HCT116 (cell line): ENCODE results near the gene SLC13A4. TPM values are rescaled to one million over a fixed set of nuclear protein-coding genes. Genes with fewer than 3 reads are reported as not detected.

Experiments used
- ATAC-seq: fragments of 200-7000 bp; cut with Tn5 transposase; 2 replicates; pipeline ENCODE4 v1.9.1; 2020; ENCODE audit warnings: mild to moderate bottlenecking, moderate library complexity
- BruUV-seq: library from RNA; stranded (reverse); fragments of 400-500 nt; replicated peaks from 2 replicates; lab custom pipeline; 2021; lab: Mats Ljungman, UMichigan
- CTCF ChIA-PET: fragments of 300-600 bp; sonication (Branson Sonifier 250); formaldehyde crosslinking; loops from one replicate; lab custom pipeline; 2021; ENCODE audit warnings: antibody characterized with exemption; lab: Charles Lee
- POLR2A ChIA-PET: fragments of 300-600, 350-600 bp; sonication (Branson Sonifier 250); formaldehyde crosslinking; loops from one replicate; lab custom pipeline; 2021; ENCODE audit warnings: antibody characterized with exemption; lab: Charles Lee
- RAD21 ChIA-PET, 2 experiments: fragments of 300-600 bp; sonication (Branson Sonifier 250); formaldehyde crosslinking; loops; one replicate each; lab custom pipeline; 2023; ENCODE audit warnings: low total read pairs in 2 of 2; ENCODE audit not compliant: uncharacterized antibody in 2 of 2, unreplicated experiment in 2 of 2, low non-redundant PET in 1 of 2; lab: Charles Lee
- DNase-seq: peaks from one replicate; pipeline ENCODE4 v3.0.0-alpha.2; 2010; ENCODE audit warnings: low read depth, low spot score
- H2AFZ ChIP-seq: fragments of 200-600 bp; shearing (Covaris generic), sonication (generic); 2 replicates; pipeline ENCODE4 v1.6.1; 2017; ENCODE audit warnings: low read depth, mixed run types, mixed read lengths, antibody characterized with exemption, low read length; ENCODE audit not compliant: poor library complexity, severe bottlenecking
- H3K27ac ChIP-seq: 2 replicates; pipeline ENCODE4 v1.5.1; 2012; ENCODE audit warnings: low read depth, low read length
- H3K27me3 ChIP-seq: fragments of 200-600 bp; sonication (generic); 2 replicates; pipeline ENCODE4 v1.6.1; 2016; ENCODE audit warnings: mixed run types, low read length, mixed read lengths; ENCODE audit not compliant: insufficient read depth
- H3K36me3 ChIP-seq, 2 experiments: fragments of 200-500 bp in 1 of 2; fragments of 200-600 bp in 1 of 2; sonication (Bioruptor generic) in 1 of 2; sonication (generic) in 1 of 2; 2 replicates each; pipeline versions ENCODE4 v1.5.1 to v1.6.1; 2014 to 2016; ENCODE audit warnings: low read length in 2 of 2, inconsistent platforms in 1 of 2, mixed read lengths in 1 of 2, mixed run types in 1 of 2; ENCODE audit not compliant: insufficient read depth in 2 of 2, control insufficient read depth in 1 of 2
- H3K4me1 ChIP-seq, 2 experiments: fragments of 200-600 bp in 1 of 2; sonication (generic) in 1 of 2; 2 replicates each; pipeline versions ENCODE4 v1.5.1 to v1.6.1; 2012 to 2017; ENCODE audit warnings: low read length in 2 of 2, inconsistent platforms in 1 of 2, mild to moderate bottlenecking in 1 of 2, mixed read lengths in 1 of 2, mixed run types in 1 of 2, moderate library complexity in 1 of 2; ENCODE audit not compliant: insufficient read depth in 2 of 2, control insufficient read depth in 1 of 2
- H3K4me2 ChIP-seq: fragments of 200-600 bp; sonication (generic); 2 replicates; pipeline ENCODE4 v1.6.1; 2017; ENCODE audit warnings: mixed run types, low read length, mixed read lengths
- H3K4me3 ChIP-seq, 2 experiments: fragments of 200-600 bp in 1 of 2; sonication (generic) in 1 of 2; replicated peaks in 1 of 2; 2 replicates each; pipeline ENCODE4 v1.5.1; 2011 to 2016; ENCODE audit warnings: low read length in 2 of 2, control low read depth in 1 of 2, low read depth in 1 of 2, mild to moderate bottlenecking in 1 of 2, mixed read lengths in 1 of 2, mixed run types in 1 of 2
- H3K79me2 ChIP-seq: fragments of 200-600 bp; sonication (generic); 2 replicates; pipeline ENCODE4 v1.6.1; 2017; ENCODE audit warnings: mild to moderate bottlenecking, mixed run types, low read length, moderate library complexity, mixed read lengths; ENCODE audit not compliant: insufficient read depth
- H3K9ac ChIP-seq: fragments of 200-600 bp; sonication (generic); 2 replicates; pipeline ENCODE4 v1.6.1; 2016; ENCODE audit warnings: low read length, mixed read lengths
- H3K9me2 ChIP-seq: fragments of 200-600 bp; sonication (generic), shearing (Covaris generic); 2 replicates; pipeline ENCODE4 v1.6.1; 2017; ENCODE audit warnings: mixed run types, mild to moderate bottlenecking, moderate library complexity; ENCODE audit not compliant: insufficient read depth
- H3K9me3 ChIP-seq, 2 experiments: fragments of 200-500 bp in 1 of 2; fragments of 200-600 bp in 1 of 2; sonication (Bioruptor generic) in 1 of 2; sonication (generic) in 1 of 2; 2 replicates each; pipeline ENCODE4 v1.6.1; 2014 to 2017; ENCODE audit warnings: low read length in 2 of 2, mixed read lengths in 2 of 2, inconsistent platforms in 1 of 2, low read depth in 1 of 2, mild to moderate bottlenecking in 1 of 2, mixed run types in 1 of 2, moderate library complexity in 1 of 2; ENCODE audit not compliant: control insufficient read depth in 1 of 2, insufficient read depth in 1 of 2
- H4K20me1 ChIP-seq: fragments of 200-600 bp; sonication (generic), shearing (Covaris generic); 2 replicates; pipeline ENCODE4 v1.6.1; 2017; ENCODE audit warnings: mixed run types, mild to moderate bottlenecking, moderate library complexity; ENCODE audit not compliant: insufficient read depth
- ATF3 ChIP-seq: IDR thresholded peaks from 2 replicates; pipeline ENCODE4 v1.6.1; 2012
- CBX3 ChIP-seq: IDR thresholded peaks from 2 replicates; pipeline ENCODE4 v1.6.1; 2012; ENCODE audit warnings: low read depth
- EGR1 ChIP-seq: IDR thresholded peaks from 2 replicates; pipeline ENCODE4 v1.6.1; 2012; ENCODE audit warnings: low read depth
- EZH2 ChIP-seq: fragments of 200-600 bp; sonication (generic); IDR thresholded peaks from 2 replicates; pipeline ENCODE4 v1.6.1; 2017; ENCODE audit warnings: antibody characterized with exemption, mixed run types
- EZH2phosphoT487 ChIP-seq: fragments of 200-600 bp; IDR thresholded peaks from 2 replicates; pipeline ENCODE4 v1.6.1; 2018; ENCODE audit warnings: antibody characterized with exemption, borderline replicate concordance
- FOSL1 ChIP-seq: IDR thresholded peaks from 2 replicates; pipeline ENCODE4 v1.6.1; 2012; ENCODE audit warnings: low read depth
- JUND ChIP-seq: IDR thresholded peaks from 2 replicates; pipeline ENCODE4 v1.6.1; 2012
- POLR2A ChIP-seq: IDR thresholded peaks from 2 replicates; pipeline ENCODE4 v1.7.0; 2011; ENCODE audit warnings: borderline replicate concordance; ENCODE audit not compliant: insufficient read depth, insufficient read length; ENCODE audit errors: extremely low read depth
- POLR2AphosphoS5 ChIP-seq: IDR thresholded peaks from 2 replicates; pipeline ENCODE4 v1.6.1; 2011; ENCODE audit warnings: mild to moderate bottlenecking, low read depth, low read length, moderate library complexity
- RAD21 ChIP-seq: IDR thresholded peaks from 2 replicates; pipeline ENCODE4 v1.6.1; 2012; ENCODE audit warnings: low read depth, mild to moderate bottlenecking
- SIN3A ChIP-seq: IDR thresholded peaks from 2 replicates; pipeline ENCODE4 v1.6.1; 2012; ENCODE audit warnings: low read depth
- SP1 ChIP-seq: IDR thresholded peaks from 2 replicates; pipeline ENCODE4 v1.6.1; 2012; ENCODE audit warnings: low read depth
- TCF7L2 ChIP-seq: IDR thresholded peaks from 2 replicates; pipeline ENCODE4 v1.7.0; 2011; ENCODE audit warnings: borderline replicate concordance, inconsistent platforms; ENCODE audit not compliant: insufficient read depth, insufficient read length; ENCODE audit errors: extremely low read depth
- YY1 ChIP-seq: IDR thresholded peaks from 2 replicates; pipeline ENCODE4 v1.6.1; 2011; ENCODE audit warnings: low read length, low read depth, moderate library complexity, mild to moderate bottlenecking; ENCODE audit not compliant: insufficient replicate concordance; ENCODE audit errors: extremely low read depth
- ZBTB33 ChIP-seq: IDR thresholded peaks from 2 replicates; pipeline ENCODE4 v1.6.1; 2011; ENCODE audit warnings: mild to moderate bottlenecking, low read length, moderate library complexity; ENCODE audit not compliant: insufficient replicate concordance; ENCODE audit errors: extremely low read depth
- ZFX ChIP-seq: fragments of 450-650 bp; IDR thresholded peaks from 2 replicates; pipeline ENCODE4 v1.6.1; 2017
- intact Hi-C: fragments of 100-400 bp; cut with micrococcal nuclease; formaldehyde crosslinking; loops from 2 replicates; pipeline ENCODE4 v1.10.0; 2022
- total RNA-seq: library from RNA; stranded (reverse); gene quantifications from one replicate; pipeline ENCODE4 v1.2.1, GENCODE V29; 2021; ENCODE audit not compliant: unreplicated experiment
- TF ChIP-seq, protein P1 (sequence below): IDR thresholded peaks from 2 replicates; pipeline ENCODE4 v1.6.1; 2012; ENCODE audit warnings: low read depth

SLC13A4 gene
- total RNA-seq, 1 experiment from 2014 or later, result 0.30 TPM

DNA sequence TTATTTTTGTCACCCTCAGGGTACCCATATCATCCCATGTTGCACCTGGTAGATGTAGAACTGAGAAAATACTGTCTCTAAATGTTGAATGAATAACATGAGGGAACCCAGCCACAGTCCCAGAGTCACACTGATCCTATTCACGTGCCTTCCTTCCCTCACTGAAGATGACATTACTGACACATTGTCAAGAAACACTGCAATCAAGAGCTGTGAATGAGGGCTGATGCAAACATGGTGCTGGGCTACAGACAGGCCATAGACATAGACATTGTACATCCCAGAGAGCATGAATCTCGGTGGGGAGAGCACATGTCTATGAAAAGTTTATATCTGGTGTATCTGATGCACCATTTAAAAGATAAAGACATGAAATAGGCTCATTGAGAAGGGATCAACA is 9.8 kb downstream of the SLC13A4 start:
- Histone ChIP-seq H3K27ac (no peak overlapping the region), H3K4me3 (no peak overlapping the region), H4K20me1 (no peaks in the 10 kb centered on the region), H3K4me1 (peaks cover 29 to 36% of the 10 kb centered on the region in 2 experiments)
- POLR2A ChIA-PET, result no interaction called here
- BruUV-seq, result no TSS peak
- no peak for TF ChIP-seq EZH2phosphoT487
- no peak for TF ChIP-seq EGR1
- TF ChIP-seq ZBTB33, result no peak
- TF ChIP-seq RAD21, result no peak
- TF ChIP-seq FOSL1, result no peak
- no peak for TF ChIP-seq ZFX
- TF ChIP-seq, protein P1, sequence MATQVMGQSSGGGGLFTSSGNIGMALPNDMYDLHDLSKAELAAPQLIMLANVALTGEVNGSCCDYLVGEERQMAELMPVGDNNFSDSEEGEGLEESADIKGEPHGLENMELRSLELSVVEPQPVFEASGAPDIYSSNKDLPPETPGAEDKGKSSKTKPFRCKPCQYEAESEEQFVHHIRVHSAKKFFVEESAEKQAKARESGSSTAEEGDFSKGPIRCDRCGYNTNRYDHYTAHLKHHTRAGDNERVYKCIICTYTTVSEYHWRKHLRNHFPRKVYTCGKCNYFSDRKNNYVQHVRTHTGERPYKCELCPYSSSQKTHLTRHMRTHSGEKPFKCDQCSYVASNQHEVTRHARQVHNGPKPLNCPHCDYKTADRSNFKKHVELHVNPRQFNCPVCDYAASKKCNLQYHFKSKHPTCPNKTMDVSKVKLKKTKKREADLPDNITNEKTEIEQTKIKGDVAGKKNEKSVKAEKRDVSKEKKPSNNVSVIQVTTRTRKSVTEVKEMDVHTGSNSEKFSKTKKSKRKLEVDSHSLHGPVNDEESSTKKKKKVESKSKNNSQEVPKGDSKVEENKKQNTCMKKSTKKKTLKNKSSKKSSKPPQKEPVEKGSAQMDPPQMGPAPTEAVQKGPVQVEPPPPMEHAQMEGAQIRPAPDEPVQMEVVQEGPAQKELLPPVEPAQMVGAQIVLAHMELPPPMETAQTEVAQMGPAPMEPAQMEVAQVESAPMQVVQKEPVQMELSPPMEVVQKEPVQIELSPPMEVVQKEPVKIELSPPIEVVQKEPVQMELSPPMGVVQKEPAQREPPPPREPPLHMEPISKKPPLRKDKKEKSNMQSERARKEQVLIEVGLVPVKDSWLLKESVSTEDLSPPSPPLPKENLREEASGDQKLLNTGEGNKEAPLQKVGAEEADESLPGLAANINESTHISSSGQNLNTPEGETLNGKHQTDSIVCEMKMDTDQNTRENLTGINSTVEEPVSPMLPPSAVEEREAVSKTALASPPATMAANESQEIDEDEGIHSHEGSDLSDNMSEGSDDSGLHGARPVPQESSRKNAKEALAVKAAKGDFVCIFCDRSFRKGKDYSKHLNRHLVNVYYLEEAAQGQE, result no peak
- TF ChIP-seq JUND, result no peak
- no peak for TF ChIP-seq ATF3
- no peak for TF ChIP-seq CBX3
- TF ChIP-seq POLR2AphosphoS5, result no peak
- TF ChIP-seq SP1, result no peak
- no peak for TF ChIP-seq SIN3A
- TF ChIP-seq EZH2, result no peak
- TF ChIP-seq POLR2A, result no peak
- no peak for TF ChIP-seq YY1
- TF ChIP-seq TCF7L2, result no peak
- TF ChIP-seq, all 23 proteins: peak for 0
- no peaks in the 10 kb centered on the region for H3K36me3 ChIP-seq
- H3K9ac ChIP-seq, result no peak overlapping the region
- ChIA-PET RAD21 (no interaction called here), CTCF (no interaction called here)
- intact Hi-C loops, result no loop called here
- DNase-seq (no peak), ATAC-seq (no peak)
- H3K79me2 ChIP-seq, result no peaks in the 10 kb centered on the region
- no peak overlapping the region for H2AFZ ChIP-seq
- no peak overlapping the region for H3K4me2 ChIP-seq
- no peaks in the 10 kb centered on the region for H3K9me2 ChIP-seq
- no peaks in the 10 kb centered on the region for H3K9me3 ChIP-seq
- no peaks in the 10 kb centered on the region for H3K27me3 ChIP-seq
